Endodermal cell (in vitro differentiated cells): ENCODE data around the gene HSP90AB1. TPM values are rescaled to one million over a fixed set of nuclear protein-coding genes. Genes with fewer than 3 reads are reported as not detected.

ENCODE experiments used
- DNase-seq: peaks from one replicate; pipeline ENCODE4 v3.0.0-alpha.2; 2017
- H3K27ac ChIP-seq: 2 replicates; pipeline ENCODE4 v1.5.1; 2013; ENCODE audit warnings: mild to moderate bottlenecking, low read depth, low read length, moderate library complexity
- H3K27me3 ChIP-seq: 2 replicates; pipeline ENCODE4 v1.6.1; 2013; ENCODE audit warnings: mild to moderate bottlenecking, low read length, moderate library complexity; ENCODE audit not compliant: insufficient read depth, control insufficient read depth, poor library complexity, severe bottlenecking
- H3K36me3 ChIP-seq: 2 replicates; pipeline ENCODE4 v1.7.0; 2013; ENCODE audit warnings: mild to moderate bottlenecking, low read length, moderate library complexity; ENCODE audit not compliant: control insufficient read depth, insufficient read depth
- H3K4me1 ChIP-seq: one replicate; pipeline ENCODE4 v1.7.0; 2013; ENCODE audit warnings: low read length; ENCODE audit not compliant: control insufficient read depth, insufficient read depth
- H3K4me3 ChIP-seq: 2 replicates; pipeline ENCODE4 v1.5.1; 2013; ENCODE audit warnings: mild to moderate bottlenecking, low read length, moderate library complexity
- H3K9ac ChIP-seq: 2 replicates; pipeline ENCODE4 v1.6.1; 2013; ENCODE audit warnings: mild to moderate bottlenecking, low read length, moderate library complexity; ENCODE audit not compliant: poor library complexity, severe bottlenecking; ENCODE audit errors: extremely low read depth
- H3K9me3 ChIP-seq: 2 replicates; pipeline ENCODE4 v1.6.1; 2013; ENCODE audit warnings: mild to moderate bottlenecking, low read length, moderate library complexity; ENCODE audit not compliant: control insufficient read depth
- H3K27ac Mint-ChIP-seq: 2 replicates; pipeline ENCODE4 v1.8.0; 2020; ENCODE audit warnings: mixed read lengths
- H3K27me3 Mint-ChIP-seq: 2 replicates; pipeline ENCODE4 v1.8.0; 2021; ENCODE audit warnings: mild to moderate bottlenecking, mixed read lengths; ENCODE audit not compliant: insufficient read depth
- H3K36me3 Mint-ChIP-seq: 2 replicates; pipeline ENCODE4 v1.8.0; 2020; ENCODE audit warnings: low read depth, mixed read lengths
- H3K4me1 Mint-ChIP-seq: 2 replicates; pipeline ENCODE4 v1.8.0; 2020; ENCODE audit warnings: mixed read lengths
- H3K4me3 Mint-ChIP-seq: 2 replicates; pipeline ENCODE4 v1.8.0; 2020; ENCODE audit warnings: mild to moderate bottlenecking, moderate library complexity, mixed read lengths
- H3K9me3 Mint-ChIP-seq: 2 replicates; pipeline ENCODE4 v1.8.0; 2020; ENCODE audit warnings: mild to moderate bottlenecking, mixed read lengths
- WGBS, 2 experiments: methylation state at CpG; one replicate each; pipeline versions ENCODE4 v1.1.5 to v1.1.7; 2013; ENCODE audit warnings: missing lambda C conversion rate in 2 of 2, mixed read lengths in 1 of 2; ENCODE audit not compliant: insufficient coverage in 1 of 2, insufficient read length in 1 of 2; 5-methylcytosine and 5-hydroxymethylcytosine counted together
- total RNA-seq, 2 donors: library from RNA; stranded (reverse); fragmentation: NEBNext Ultra II Directional in 1 of 2; extraction: Animal tissue kit (Norgen Biotek cat#: 25700) in 1 of 2; gene quantifications; 2 replicates in 1 of 2; 3 replicates in 1 of 2; pipeline ENCODE4 v1.2.1, GENCODE V29; 2021
- TF ChIP-seq, protein P1 (sequence below): fragments of 200-600 bp; sonication (generic); conservative IDR thresholded peaks from 2 replicates; pipeline ENCODE4 v1.5.0; 2021; ENCODE audit warnings: antibody characterized with exemption, mild to moderate bottlenecking

HSP90AB1 gene
- total RNA-seq, 2 donors from 2014 or later: 1,356 to 1,422 TPM

GRCh38 chr6:44289726-44290260, 42.9 kb downstream of the HSP90AB1 start:
- H3K4me3 Mint-ChIP-seq: no peak overlapping the region
- 63 to 70% methylated on average over 3 to 7 of the region's 7 CpGs for WGBS, 2 experiments
- peaks cover 87% of the 10 kb centered on the region for H3K27me3 ChIP-seq
- no peaks in the 10 kb centered on the region for H3K9me3 ChIP-seq
- DNase-seq: no peak
- no peaks in the 10 kb centered on the region for H3K36me3 ChIP-seq
- no peak overlapping the region for H3K4me3 ChIP-seq
- no peaks in the 10 kb centered on the region for H3K36me3 Mint-ChIP-seq
- H3K4me1 ChIP-seq: no peaks in the 10 kb centered on the region
- H3K9ac ChIP-seq: no peak overlapping the region
- H3K27ac ChIP-seq: no peak overlapping the region
- no peaks in the 10 kb centered on the region for H3K4me1 Mint-ChIP-seq
- peaks cover 84% of the 10 kb centered on the region for H3K27me3 Mint-ChIP-seq
- TF ChIP-seq, protein P1, sequence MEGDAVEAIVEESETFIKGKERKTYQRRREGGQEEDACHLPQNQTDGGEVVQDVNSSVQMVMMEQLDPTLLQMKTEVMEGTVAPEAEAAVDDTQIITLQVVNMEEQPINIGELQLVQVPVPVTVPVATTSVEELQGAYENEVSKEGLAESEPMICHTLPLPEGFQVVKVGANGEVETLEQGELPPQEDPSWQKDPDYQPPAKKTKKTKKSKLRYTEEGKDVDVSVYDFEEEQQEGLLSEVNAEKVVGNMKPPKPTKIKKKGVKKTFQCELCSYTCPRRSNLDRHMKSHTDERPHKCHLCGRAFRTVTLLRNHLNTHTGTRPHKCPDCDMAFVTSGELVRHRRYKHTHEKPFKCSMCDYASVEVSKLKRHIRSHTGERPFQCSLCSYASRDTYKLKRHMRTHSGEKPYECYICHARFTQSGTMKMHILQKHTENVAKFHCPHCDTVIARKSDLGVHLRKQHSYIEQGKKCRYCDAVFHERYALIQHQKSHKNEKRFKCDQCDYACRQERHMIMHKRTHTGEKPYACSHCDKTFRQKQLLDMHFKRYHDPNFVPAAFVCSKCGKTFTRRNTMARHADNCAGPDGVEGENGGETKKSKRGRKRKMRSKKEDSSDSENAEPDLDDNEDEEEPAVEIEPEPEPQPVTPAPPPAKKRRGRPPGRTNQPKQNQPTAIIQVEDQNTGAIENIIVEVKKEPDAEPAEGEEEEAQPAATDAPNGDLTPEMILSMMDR: no peak
- no peaks in the 10 kb centered on the region for H3K9me3 Mint-ChIP-seq
- no peak overlapping the region for H3K27ac Mint-ChIP-seq

GRCh38 chr6:44291841-44292240, 44.9 kb downstream of the HSP90AB1 start:
- peaks cover 83% of the 10 kb centered on the region for H3K27me3 Mint-ChIP-seq
- WGBS, 2 experiments: 79 to 87% methylated on average over 4 of the region's 4 CpGs

GRCh38 chr6:44292661-44293365, 45.9 kb downstream of the HSP90AB1 start:
- Histone ChIP-seq H3K9ac (no peak overlapping the region), H3K27me3 (peaks cover 86% of the 10 kb centered on the region), H3K27ac (no peak overlapping the region), H3K4me3 (no peak overlapping the region), H3K9me3 (no peaks in the 10 kb centered on the region), H3K4me1 (no peaks in the 10 kb centered on the region), H3K36me3 (no peaks in the 10 kb centered on the region)
- H3K4me1 Mint-ChIP-seq: peaks cover 5% of the 10 kb centered on the region
- 83 to 95% methylated on average over 4 of the region's 4 CpGs for WGBS, 2 experiments
- no peak overlapping the region for H3K4me3 Mint-ChIP-seq
- peaks cover 79% of the 10 kb centered on the region for H3K27me3 Mint-ChIP-seq
- no peaks in the 10 kb centered on the region for H3K36me3 Mint-ChIP-seq
- TF ChIP-seq, protein P1: no peak
- no peaks in the 10 kb centered on the region for H3K9me3 Mint-ChIP-seq
- no peak overlapping the region for H3K27ac Mint-ChIP-seq
- DNase-seq: no peak

More at GRCh38 chr6:44291841-44292240, 44.9 kb downstream of the HSP90AB1 start:
- DNase-seq: no peak
- H3K36me3 Mint-ChIP-seq: no peaks in the 10 kb centered on the region
- H3K27me3 ChIP-seq: peaks cover 88% of the 10 kb centered on the region
- H3K4me3 ChIP-seq: no peak overlapping the region
- TF ChIP-seq, protein P1: no peak
- no peak overlapping the region for H3K27ac Mint-ChIP-seq
- H3K9ac ChIP-seq: no peak overlapping the region
- no peaks in the 10 kb centered on the region for H3K36me3 ChIP-seq
- no peak overlapping the region for H3K27ac ChIP-seq
- H3K4me1 ChIP-seq: no peaks in the 10 kb centered on the region
- H3K9me3 Mint-ChIP-seq: no peaks in the 10 kb centered on the region
- peaks cover 1% of the 10 kb centered on the region for H3K4me1 Mint-ChIP-seq
- H3K4me3 Mint-ChIP-seq: no peak overlapping the region
- no peaks in the 10 kb centered on the region for H3K9me3 ChIP-seq
